ENCODE measurements around the gene C1QTNF6. TPM values are rescaled to one million over a fixed set of nuclear protein-coding genes. Genes with fewer than 3 reads are reported as not detected.
"Not testable (repeated sequence)": the region's sequence is repeated elsewhere in the genome, so short reads cannot be mapped to it uniquely, and the experiment has no call there.

C1QTNF6 gene
- total RNA-seq, 1 donor from 2014 or later, result 14.2 TPM

DNA sequence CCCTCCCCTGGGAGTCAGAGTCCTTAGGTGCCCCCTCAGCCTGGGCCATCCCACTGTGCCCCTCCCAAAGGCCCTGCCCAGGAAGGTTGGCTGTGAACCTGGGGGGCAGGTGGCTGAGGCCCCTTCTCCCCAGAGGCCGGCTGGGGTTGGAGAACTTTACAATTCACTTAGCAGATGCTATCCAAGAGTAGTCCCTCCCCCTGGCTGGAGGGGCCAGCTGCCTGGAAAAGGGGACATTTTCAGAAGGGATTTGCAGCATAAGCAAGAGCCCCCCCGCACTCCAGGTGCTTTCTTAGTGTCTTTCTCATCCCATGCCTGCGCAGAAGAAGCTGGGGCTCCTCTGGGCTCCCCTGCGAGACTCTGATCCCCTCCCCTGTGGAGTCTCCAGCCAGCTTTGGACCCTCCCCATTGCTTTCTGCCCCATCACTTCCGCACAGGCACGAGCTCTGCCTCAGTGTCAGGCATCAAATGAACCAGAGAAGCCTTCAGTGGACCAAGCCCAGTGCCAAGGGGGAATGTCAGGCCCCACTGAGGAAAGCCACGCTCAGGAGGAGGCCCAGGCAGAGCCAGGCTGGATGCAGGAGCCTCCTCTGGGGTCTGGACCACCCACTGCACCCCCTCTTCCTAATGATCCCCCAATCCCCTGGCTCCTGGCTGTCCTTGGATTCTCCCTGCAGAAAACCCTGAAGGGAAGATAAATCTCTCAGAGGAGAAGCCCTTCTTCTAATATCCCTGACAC is 20.5 kb upstream of the C1QTNF6 start:
- DNase-seq (ENCODE audit: extremely low read depth, low read depth, low spot score), result no peak

DNA sequence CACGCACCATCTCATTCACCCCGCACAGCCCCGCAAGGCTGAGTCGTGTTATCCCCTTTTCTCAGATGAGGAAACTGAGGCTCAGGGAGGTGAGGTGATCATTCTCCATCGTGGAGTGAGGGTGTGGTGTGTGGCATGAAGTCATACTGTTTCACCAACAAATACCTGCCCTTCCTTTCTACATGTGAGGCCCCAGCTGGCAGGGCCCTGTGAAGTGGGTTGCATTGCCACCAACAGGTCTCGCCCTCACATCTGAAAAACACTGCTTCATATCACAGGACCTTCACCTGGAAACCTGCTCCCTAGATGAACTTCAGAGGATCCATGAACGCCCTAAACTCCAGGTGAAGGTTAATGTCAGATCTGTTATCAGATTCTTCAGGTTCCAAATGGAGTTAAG is 19.9 kb upstream of the C1QTNF6 start:
- no peak for DNase-seq (ENCODE audit: extremely low read depth, low read depth, low spot score)

DNA sequence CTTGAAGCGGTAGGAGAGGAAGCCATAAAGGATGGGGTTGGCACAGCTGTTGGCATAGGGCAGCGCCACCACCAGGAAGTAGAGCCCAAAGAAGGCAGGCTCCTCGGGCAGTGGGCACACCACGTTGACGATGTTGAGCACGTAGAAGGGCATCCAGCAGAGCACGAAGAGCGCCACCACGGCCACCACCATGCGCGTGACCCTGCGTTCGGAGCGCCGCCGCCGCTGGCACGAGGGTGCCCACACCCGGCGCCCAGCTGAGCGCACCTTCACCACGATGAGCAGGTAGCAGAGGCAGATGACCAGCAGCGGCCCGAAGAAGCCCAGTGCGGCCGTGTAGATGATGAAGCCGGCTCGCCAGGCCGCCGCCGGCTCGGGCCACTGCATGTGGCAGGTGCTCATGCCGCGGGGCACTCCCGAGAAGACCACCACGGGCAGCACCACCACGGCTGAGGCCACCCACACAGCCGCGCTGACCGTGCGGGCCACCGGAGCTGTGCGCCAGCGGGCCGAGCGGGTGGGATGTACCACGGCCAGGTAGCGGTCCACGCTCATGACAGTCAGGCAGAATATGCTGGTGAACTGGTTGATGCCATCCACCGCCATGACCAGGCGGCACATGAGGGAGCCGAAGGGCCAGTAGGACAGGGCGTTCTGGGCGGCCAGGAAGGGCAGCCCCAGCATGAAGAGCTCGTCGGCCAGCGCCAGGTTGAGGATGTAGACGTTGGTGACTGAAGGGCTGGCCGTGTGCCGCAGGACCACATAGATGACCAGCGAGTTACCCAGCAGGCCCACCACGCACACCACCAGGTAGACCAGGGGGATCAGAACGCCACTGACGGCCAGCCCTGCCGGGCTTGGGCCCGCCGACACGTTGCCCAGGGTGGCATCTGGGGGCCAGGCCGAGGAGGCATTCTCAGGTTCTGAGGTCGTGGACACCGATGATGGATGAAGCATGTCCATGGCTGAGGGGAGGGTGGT is 19.1 kb upstream of the C1QTNF6 start:
- DNase-seq (ENCODE audit: extremely low read depth, low read depth, low spot score), result no peak

DNA sequence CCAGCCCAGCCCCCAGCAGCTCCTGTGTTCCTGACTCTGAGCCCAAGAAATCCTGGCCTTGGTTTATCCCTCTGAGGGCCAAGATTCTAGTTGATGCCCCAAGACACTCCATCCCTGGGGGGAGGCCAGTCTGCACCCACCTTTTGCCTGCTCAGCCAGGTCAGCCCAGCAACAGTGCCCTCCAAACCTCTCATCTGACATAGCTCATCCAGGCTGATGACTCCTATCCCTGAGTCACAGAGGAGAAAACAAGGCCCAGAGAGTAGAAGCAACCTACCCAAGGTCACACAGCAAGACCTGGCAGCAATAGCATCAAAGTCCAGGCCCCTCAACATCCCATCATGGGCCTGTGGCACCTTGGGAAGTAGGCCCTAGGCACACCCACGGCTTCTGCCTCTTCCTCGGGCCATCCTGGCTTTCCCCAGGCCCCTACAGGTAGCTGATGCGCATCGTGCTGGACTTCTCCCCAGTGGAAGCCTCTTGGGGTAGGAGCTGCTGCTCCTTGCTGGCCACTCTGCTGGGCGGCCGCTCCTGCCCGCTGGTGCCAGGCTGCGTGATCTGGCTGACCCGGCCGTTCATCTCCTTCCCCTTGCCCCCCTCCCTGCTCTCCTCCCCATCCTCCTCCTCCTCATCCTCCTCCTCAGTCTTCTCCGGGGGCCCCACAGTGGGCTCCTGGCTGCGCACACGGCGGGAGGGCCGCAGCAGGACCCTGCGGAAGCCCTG is 18.2 kb upstream of the C1QTNF6 start:
- no peak for DNase-seq (ENCODE audit: extremely low read depth, low read depth, low spot score)

DNA sequence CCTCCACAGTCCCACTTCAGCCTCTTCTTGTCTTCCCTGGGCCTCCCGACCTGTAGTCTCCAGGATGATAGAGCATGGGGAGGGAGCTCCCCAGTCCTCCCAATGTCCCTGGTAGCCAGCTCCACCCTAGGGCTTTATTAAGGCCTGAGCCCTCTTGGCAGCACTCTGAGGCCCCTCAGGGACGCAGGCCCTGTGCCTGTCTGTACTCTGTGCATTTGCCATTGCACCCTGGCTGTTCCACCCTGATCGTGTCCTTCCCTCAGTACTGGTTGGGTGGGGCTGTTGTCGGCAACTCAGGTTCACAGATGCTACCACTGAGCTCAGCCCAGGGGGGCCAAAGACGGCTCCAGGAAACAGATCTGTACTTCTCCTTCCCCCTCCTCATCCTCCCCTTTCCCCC is 17.0 kb upstream of the C1QTNF6 start:
- no peak for DNase-seq (ENCODE audit: extremely low read depth, low read depth, low spot score)

DNA sequence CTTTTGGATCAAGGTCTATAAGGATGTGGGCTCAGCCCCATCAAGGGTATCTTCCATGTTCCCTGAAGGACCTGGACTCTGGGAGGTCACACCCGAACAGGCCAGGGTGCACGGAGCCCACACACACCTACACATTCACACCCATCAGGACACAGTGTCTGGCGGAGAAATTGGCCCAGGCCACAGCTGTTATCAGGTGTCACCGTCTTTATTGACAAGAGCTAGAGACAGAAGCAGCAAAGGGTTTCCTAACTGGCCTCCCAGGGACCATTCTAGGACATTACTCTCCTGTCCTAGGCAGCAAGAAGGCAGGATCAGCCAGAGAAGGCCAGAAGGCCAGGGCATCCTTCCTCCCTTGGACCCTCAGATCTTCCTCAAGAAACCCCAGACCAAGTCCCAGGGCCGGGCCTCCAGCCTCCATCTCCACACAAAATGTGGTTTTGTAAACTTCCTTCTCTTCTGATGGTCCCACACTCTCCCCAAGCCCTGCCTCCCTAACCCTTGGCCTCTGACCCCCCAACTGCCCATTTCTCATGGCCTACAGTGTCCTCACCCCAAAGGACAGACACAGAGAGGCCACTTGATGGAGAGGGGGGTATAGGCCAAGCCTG is 16.1 kb upstream of the C1QTNF6 start:
- DNase-seq (ENCODE audit: extremely low read depth, low read depth, low spot score), result no peak

DNA sequence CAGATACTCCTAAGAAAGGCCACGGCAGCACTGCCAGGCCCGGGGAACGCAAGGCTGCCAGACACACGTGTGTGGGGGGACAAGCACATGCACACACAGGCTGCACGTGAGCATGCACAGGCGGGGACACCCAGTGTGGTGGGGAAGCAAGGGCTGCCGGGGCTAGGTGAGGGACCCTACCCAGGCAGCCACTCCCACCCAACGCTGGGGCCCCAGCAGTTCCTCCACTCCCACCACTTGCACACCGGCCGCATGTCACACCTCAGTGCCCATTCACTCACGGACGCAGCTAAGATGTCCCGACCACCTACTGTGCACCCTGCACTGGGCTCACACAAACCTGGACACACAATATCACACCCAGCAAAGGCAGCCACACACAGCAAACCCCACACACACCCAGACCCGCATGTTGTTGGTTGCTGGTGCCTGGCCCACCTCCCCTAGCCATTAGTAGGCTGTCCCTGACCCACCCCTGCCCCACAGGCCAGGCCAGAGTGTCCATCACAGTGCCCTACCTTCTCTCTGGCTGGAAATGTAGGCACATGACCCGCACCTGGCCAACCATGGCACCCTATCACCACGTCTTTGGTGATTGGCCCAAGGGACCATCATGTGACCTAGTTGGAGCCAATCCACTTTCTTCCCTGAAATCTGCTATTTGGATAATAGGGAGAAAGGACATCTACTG is 15.5 kb upstream of the C1QTNF6 start:
- DNase-seq (ENCODE audit: extremely low read depth, low read depth, low spot score), result no peak

DNA sequence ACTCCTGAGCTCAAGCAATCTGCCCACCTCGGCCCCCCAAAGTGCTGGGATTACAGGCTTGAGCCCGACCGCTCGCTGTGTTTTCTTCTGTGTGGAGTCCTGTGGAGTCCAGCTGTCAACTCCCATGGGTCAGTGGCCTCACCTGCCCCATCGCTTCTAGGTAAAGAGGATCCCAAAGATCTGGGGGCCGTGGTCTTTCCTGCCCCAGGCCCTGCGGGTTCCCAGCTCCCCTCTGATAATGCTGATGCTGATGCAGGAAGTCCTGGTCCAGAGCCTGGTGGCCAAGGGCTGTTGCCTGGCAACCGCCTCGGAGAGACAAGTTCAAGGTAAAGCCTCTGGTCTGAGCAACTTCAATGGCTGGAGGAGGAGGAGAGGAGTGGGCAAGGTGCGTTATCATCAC is 14.7 kb upstream of the C1QTNF6 start:
- no peak for DNase-seq (ENCODE audit: extremely low read depth, low read depth, low spot score)

DNA sequence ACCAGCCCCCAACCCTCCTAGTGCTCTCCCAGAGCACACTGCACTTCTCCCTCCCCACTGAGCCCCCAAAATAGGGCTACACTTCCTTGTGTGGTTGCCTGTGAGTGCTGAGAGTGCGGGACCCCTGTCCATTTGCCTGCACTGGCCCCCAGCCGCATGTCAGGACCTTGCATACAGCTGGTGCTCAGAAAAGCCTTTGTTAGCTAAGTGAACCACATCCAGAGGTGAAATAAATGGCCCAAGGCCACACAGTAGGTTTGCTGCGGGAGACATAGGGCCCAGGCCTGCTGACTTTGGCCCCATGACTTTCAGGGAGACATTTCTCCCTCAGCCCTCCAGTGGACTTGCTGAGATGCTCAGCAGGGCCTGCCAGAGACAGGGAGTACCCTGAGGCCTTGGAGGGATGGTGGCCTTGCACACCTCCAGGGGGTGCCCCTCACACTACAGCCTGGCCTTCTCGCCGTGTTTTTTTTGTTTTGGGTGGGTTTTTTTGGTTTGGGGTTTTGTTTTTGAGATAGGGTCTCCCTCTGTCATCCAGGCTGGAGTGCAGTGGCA is 14.0 kb upstream of the C1QTNF6 start:
- no peak for DNase-seq (ENCODE audit: extremely low read depth, low read depth, low spot score)

DNA sequence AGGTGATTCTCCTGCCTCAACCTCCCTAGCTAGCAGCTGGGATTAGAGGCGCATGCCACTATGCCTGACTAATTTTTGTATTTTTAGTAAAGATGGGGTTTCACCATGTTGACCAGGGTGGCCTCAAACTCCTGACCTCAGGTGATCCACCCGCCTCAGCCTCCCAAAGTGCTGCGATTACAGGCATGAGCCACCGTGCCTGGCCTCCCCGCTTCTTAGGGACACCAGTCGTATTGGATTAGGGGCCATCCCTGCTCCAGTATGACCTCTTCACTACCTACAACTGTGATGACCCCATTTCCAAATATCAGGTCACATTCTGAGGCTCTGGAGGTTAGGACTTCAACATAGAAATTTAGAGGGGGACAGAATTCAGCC is 13.4 kb upstream of the C1QTNF6 start:
- DNase-seq (ENCODE audit: extremely low read depth, low read depth, low spot score), result not testable (repeated sequence)

DNA sequence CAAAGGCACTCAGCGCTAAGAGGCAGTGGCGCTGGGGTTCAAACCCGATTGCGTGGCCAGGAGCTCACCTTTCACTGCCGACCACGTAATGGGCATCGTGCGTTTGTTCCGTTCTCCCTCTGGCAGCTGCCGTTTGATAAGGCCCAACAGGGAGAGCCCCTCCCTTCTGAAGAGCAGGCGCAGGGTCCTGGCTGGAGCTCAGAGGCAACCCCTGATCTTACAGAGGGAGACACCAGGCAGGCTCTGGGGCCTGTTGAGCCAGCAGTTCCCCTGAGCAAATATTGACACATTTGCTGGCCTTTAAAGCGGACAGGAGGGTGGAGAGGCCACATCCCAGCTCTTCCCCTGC is 11.7 kb upstream of the C1QTNF6 start:
- no peak for DNase-seq (ENCODE audit: extremely low read depth, low read depth, low spot score)

DNA sequence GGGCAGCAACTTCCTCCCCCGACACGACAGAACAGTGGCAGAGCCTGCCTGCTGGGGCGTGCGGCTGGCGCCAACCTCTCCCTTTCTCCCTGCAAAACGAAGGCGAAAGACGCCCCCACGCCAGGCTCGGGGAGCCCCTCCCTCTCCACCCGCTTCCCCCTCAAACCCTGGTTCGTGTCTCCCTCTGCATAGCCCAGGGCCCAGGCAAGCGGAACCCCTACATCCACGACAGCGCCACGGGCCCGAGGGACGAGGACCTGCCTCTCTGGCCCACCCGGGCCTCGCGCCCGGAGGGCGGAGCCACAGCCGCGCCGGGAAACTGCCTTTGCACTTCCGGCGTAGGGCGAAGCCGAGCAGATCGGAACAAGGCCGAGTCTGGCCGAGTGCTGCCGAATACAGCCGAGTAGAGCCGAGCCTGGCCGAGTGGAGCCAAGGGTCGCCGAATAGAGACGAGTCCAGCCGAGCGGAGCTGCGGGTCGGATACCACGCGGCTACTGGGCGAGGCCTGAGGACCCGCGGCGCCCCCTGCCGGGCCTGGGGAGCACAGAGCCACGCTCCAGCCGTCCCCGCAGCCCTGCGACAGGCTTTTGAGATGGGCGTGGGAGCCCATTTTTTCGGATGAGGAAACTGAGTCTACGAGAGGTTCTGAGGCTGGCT is 11.2 kb upstream of the C1QTNF6 start:
- peak; percentile 81 for DNase-seq (ENCODE audit: extremely low read depth, low read depth, low spot score)

DNA sequence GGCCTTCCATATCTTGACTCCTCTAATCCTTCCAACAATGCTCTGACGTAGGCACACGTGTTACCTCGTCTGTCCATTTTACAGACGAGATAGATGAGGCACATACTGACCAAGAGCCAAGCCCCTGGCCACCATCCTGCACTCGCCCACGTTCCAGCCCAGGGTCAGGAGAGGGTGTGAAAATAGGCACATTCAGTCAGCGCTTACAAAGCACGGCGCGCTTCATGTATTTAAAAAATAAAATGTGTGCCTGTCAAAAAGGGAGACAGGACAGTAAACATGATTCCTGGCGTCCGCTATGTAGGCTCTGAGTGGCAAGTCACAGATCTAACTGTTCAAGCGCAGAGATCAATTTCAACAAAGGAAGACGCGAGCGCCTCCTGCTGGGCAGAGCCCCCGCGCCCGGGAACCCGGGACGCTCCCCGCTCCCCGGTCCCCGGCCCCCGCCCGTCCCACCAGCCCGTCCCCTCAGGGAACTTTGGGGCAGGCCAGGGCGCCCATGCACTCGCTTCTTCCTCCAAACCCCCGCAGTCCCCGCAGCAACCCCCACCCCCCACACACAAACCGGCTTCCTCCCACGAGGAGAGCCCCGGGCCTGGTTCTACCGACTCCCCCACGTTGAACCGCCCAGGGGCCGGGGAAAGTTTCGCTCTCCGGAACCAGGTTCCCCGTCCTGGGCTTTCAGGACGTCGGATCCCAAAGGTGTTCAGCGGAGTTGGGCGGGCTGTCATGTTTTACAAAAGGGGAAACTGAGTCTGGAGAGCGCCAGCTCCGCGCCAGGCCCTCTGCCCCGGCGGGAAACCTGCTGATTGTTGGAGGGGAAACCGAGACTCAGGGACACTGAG is 10.4 kb upstream of the C1QTNF6 start:
- no peak for DNase-seq (ENCODE audit: extremely low read depth, low read depth, low spot score)

DNA sequence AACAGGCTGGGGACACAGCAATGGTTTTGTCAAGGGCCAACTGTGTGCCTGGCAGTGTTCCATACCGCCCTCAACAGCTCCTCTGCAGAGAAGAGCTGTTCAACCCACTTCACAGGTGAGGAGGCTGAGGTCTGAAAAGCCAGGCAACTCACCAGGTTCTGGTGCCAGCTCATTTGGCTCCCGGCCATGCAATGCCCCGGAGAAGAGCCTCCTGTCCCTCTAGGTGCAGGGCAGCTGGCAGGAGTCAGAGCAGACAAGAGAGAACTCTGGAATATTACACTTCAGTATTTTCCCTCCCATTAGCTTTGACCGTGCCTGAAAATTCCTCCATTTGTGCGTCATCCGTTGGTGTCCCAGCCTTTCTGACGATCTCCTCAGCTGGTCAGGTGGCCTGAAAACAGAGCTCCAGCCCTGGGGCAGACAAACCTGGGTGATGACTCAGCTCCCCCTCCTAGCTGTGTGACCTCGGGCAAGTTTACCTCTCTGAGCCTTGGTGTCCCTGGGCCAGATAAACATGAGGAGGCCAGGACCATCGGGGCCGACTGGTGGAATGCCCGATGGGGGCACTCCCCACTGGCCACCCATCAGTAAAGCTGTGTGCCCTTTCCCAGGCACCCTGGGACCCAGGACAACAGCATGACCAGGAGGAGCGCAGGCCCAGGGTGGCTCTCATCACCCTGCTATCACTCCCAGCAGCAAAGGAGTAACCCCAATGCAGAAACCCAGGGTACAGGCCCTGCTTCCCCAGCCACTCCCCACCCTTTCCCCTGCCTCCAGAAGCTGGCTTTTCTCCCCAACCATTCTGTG is 9.6 kb upstream of the C1QTNF6 start:
- DNase-seq (ENCODE audit: extremely low read depth, low read depth, low spot score), result no peak

DNA sequence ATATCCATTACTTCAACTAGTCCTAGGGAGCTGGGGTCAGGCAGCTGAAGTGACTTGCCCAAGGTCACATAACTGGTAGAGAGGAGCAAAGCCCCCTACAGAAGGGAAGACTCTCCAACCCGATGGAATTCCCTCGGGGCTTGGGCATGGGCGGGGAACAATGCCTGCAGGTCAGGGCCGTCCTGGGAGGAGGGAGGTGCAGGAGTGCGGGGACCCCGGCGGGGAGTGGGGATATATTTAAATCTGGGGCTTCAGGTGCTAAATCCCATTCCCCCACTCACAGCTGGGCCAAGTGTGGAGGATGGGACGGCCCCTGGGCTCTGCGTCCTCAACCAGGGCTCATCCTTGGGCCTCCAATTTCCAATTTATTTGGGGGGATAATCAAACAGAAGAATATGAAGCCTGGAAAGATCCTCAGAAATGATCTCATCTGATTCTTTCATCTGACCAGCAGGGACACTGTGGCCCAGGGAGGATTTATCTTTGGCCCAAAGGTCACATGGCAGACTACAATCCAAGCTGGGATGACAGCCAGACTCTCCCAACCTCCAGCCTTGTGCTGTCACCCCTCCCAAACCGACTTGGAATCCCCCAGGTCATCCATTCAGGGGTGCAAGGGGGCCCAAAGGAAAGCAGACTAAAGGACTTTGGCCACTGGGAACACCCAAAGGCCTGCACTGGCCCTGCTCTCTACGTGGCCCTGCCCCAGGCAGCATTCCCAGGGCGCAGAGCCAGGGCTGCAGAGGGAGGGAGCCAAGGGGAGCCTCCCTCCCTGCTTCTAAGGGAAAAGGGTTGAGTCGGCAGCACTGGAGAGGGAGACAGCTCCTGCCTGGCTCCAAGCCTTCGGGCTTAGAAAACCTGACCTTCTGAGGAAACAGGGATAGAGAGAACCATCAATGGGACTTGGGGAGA is 8.7 kb upstream of the C1QTNF6 start:
- no peak for DNase-seq (ENCODE audit: extremely low read depth, low read depth, low spot score)

DNA sequence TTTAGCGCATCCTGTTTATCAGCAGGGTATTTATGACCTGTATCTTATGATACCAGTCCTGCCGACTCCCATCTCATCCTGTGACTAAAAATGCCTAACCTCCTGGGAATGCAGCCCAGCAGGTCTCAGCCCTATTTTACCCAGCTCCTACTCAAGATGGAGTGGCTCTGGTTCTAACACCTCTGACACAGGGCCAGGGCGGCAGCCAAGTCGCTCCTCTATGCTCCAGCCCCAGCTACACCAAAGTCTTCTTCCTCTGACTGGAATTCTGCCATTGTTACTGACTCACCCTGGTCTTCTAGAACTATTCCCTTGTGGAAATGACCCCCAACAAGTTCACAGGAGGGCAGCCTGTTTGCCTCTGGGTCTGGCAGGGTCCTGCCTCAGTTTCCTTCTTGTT is 7.9 kb upstream of the C1QTNF6 start:
- DNase-seq (ENCODE audit: extremely low read depth, low read depth, low spot score), result no peak

DNA sequence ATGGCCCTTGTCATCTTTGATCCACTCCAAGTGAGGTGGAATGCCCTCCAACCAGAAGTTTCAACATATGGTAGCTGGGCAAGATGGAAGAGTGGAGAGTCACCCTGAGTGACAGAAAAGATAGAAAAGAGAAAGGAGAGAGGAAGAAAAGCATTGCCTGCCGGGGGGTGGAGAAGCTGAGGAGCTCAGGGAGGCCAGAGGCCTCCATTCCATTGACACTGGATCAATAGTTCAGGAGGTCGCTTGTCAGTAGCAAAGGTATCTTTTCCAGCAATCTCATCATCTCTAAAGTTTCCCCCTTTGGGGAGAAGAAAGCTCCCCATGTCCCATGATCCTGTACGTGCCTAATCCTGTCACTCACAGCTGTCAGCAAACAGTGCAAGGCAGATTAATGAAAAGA is 6.7 kb upstream of the C1QTNF6 start:
- no peak for DNase-seq (ENCODE audit: extremely low read depth, low read depth, low spot score)
